Breast epithelium (tissue), 4 donors: Measurements from ENCODE around the gene PKD2L1. TPM values are rescaled to one million over a fixed set of nuclear protein-coding genes. Genes with fewer than 3 reads are reported as not detected.
"Not testable (repeated sequence)": the region's sequence is repeated elsewhere in the genome, so short reads cannot be mapped to it uniquely, and the experiment has no call there.

Experiments
- DNase-seq, 2 donors: peaks; one replicate each; pipeline ENCODE4 v3.0.0-alpha.2; 2019; ENCODE audit warnings: low spot score in 2 of 2
- H3K27ac ChIP-seq, 2 donors: fragments of 200-600 bp; sonication (generic) in 1 of 2; one replicate each; pipeline ENCODE4 v1.5.1; 2016 to 2019; ENCODE audit warnings: mild to moderate bottlenecking in 1 of 2
- H3K27me3 ChIP-seq, 2 donors: fragments of 200-600 bp; sonication (generic) in 1 of 2; one replicate each; pipeline versions ENCODE4 v1.5.1 to v1.6.0; 2017 to 2019; ENCODE audit warnings: control low read depth in 1 of 2, mild to moderate bottlenecking in 1 of 2
- H3K36me3 ChIP-seq: fragments of 200-600 bp; one replicate; pipeline ENCODE4 v1.5.1; 2019
- H3K4me1 ChIP-seq, 2 donors: fragments of 200-600 bp; sonication (generic); one replicate each; pipeline ENCODE4 v1.5.1; 2016 to 2019; ENCODE audit warnings: control low read depth in 1 of 2
- H3K4me3 ChIP-seq, 3 donors: fragments of 200-600 bp; sonication (generic); 1 replicate in 2 of 3; 2 replicates in 1 of 3; pipeline ENCODE4 v1.5.1; 2016 to 2019; ENCODE audit warnings: mild to moderate bottlenecking in 3 of 3, moderate library complexity in 2 of 3
- H3K9me3 ChIP-seq, 2 donors: fragments of 200-600 bp; sonication (generic) in 1 of 2; one replicate each; pipeline ENCODE4 v1.5.1; 2016 to 2019; ENCODE audit warnings: control low read depth in 1 of 2
- CTCF ChIP-seq, 3 donors: fragments of 450-650 bp; IDR thresholded peaks; one replicate each; pipeline ENCODE4 v1.5.1; 2016 to 2017; ENCODE audit warnings: antibody characterized with exemption in 3 of 3, mild to moderate bottlenecking in 3 of 3, moderate library complexity in 3 of 3
- POLR2A ChIP-seq: fragments of 450-650 bp; IDR thresholded peaks from one replicate; pipeline ENCODE4 v1.6.1; 2016; ENCODE audit warnings: antibody characterized with exemption, mild to moderate bottlenecking, moderate library complexity
- POLR2AphosphoS5 ChIP-seq, 3 donors: sonication (generic); formaldehyde crosslinking; IDR thresholded peaks; one replicate each; pipeline ENCODE4 v1.6.1; 2017; ENCODE audit warnings: antibody characterized with exemption in 3 of 3
- intact Hi-C: fragments of 100-400 bp; cut with DNase I; formaldehyde crosslinking; loops from one replicate; pipeline ENCODE4 v1.15.1; 2023; ENCODE audit warnings: low total_unique reads
- total RNA-seq, 3 donors: library from RNA; depleted of rRNA; stranded (reverse); fragments of >200 nt; gene quantifications; one replicate each; pipeline ENCODE4 v1.1.0, GENCODE V29; 2016

Gene PKD2L1
- total RNA-seq, 3 donors from 2014 or later: 0.32 to 1.5 TPM; not detected in 1

GRCh38 chr10:100289641-100290040 lies 40.4 kb downstream of the PKD2L1 start:
- TF ChIP-seq POLR2AphosphoS5 (IDR thresholded peaks at IDR 0.05): no peak
- no peak for TF ChIP-seq CTCF (IDR thresholded peaks at IDR 0.05)
- no peak for TF ChIP-seq POLR2A
- Histone ChIP-seq H3K27ac (no peak overlapping the region), H3K4me1 (peaks cover 6 to 7% of the 10 kb centered on the region in 2 donors), H3K27me3 (peaks cover 0 to 3% of the 10 kb centered on the region in 2 donors), H3K36me3 (no peaks in the 10 kb centered on the region), H3K9me3 (no peaks in the 10 kb centered on the region), H3K4me3 (no peak overlapping the region)
- DNase-seq: no peak
- intact Hi-C loops: no loop called here

DNA sequence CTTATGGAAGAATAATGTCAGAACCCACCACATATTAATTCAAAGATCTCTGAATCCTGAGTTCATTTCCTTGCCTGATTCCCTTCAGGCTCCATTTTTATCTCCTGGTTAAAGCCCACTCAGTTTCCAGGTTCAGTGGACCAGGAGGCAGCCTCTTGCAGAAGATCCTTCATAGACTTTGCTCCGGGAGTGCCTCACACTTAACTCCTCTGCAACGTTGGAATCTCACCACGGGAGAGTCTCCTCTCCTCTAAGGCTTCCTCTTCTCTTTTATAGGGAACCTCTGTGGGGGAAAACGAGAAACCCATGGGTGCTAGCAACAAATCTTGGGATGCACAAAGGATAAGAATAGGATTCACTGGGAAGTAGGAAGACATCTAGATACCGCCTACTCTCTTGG lies 41.8 kb downstream of the PKD2L1 start:
- Histone ChIP-seq H3K27ac (no peak overlapping the region), H3K4me1 (peaks cover 6 to 7% of the 10 kb centered on the region in 2 donors), H3K4me3 (no peak overlapping the region), H3K36me3 (no peaks in the 10 kb centered on the region), H3K9me3 (no peaks in the 10 kb centered on the region), H3K27me3 (no peaks in the 10 kb centered on the region)
- DNase-seq: no peak
- no peak for TF ChIP-seq POLR2AphosphoS5 (IDR thresholded peaks at IDR 0.05)
- TF ChIP-seq CTCF (IDR thresholded peaks at IDR 0.05): no peak
- no peak for TF ChIP-seq POLR2A
- intact Hi-C loops: no loop called here

GRCh38 chr10:100287756-100288155 lies 42.3 kb downstream of the PKD2L1 start:
- no peaks in the 10 kb centered on the region for H3K9me3 ChIP-seq
- intact Hi-C loops: no loop called here
- no peak overlapping the region for H3K27ac ChIP-seq
- DNase-seq: no peak
- no peak for TF ChIP-seq POLR2A
- TF ChIP-seq POLR2AphosphoS5 (IDR thresholded peaks at IDR 0.05): no peak
- TF ChIP-seq CTCF (IDR thresholded peaks at IDR 0.05): no peak
- H3K36me3 ChIP-seq: no peaks in the 10 kb centered on the region
- no peak overlapping the region for H3K4me3 ChIP-seq
- H3K27me3 ChIP-seq: no peaks in the 10 kb centered on the region
- peaks cover 6 to 7% of the 10 kb centered on the region in 2 donors for H3K4me1 ChIP-seq

- no peaks in the 10 kb centered on the region for H3K27me3 ChIP-seq
- peak; percentile 77 for TF ChIP-seq POLR2A
- peak; percentile 54 to 88 (median 82) for TF ChIP-seq POLR2AphosphoS5 (IDR thresholded peaks at IDR 0.05)
- no peak for TF ChIP-seq CTCF (IDR thresholded peaks at IDR 0.05)
- peak within 1 kb of the TSS; percentile 93 to 98 for H3K27ac ChIP-seq
- peak; percentile 83 for DNase-seq
- H3K4me1 ChIP-seq: peaks cover 6 to 7% of the 10 kb centered on the region in 2 donors
- no peaks in the 10 kb centered on the region for H3K9me3 ChIP-seq
- peak within 1 kb of the TSS; percentile 81 to 98 (median 87) for H3K4me3 ChIP-seq
- H3K36me3 ChIP-seq: no peaks in the 10 kb centered on the region
- intact Hi-C loops: no loop called here
These were observed 43.7 kb downstream of the PKD2L1 start, which contains the start of gene BLOC1S2 for GRCh38 chr10:100286051-100287033. BLOC1S2 (minus strand) TSS chr10:100286680; CDS start chr10:100286659, 21 bp downstream.

GRCh38 chr10:100285326-100285725 lies 44.7 kb downstream of the PKD2L1 start:
- H3K9me3 ChIP-seq, H3K36me3 ChIP-seq, intact Hi-C loops, H3K4me1 ChIP-seq, DNase-seq, H3K27me3 ChIP-seq: not testable (repeated sequence)
- peak overlapping the region; percentile 93 to 98 for H3K27ac ChIP-seq
- peak overlapping the region in 2 of 3 donors; percentile 81 to 98 for H3K4me3 ChIP-seq
